ENCODE measurements around the gene ATP6V0A1. TPM values are rescaled to one million over a fixed set of nuclear protein-coding genes. Genes with fewer than 3 reads are reported as not detected.

Gene ATP6V0A1
- total RNA-seq, 1 donor from 2014 or later, result 61.3 TPM

GRCh38 chr17:42424991-42425610, 33.6 kb upstream of the ATP6V0A1 start:
- Mint-ChIP-seq H3K4me1 (ENCODE audit: low read depth) (peaks cover 49% of the 10 kb centered on the region), H3K36me3 (ENCODE audit: low read depth) (peaks cover 4% of the 10 kb centered on the region), H3K27me3 (ENCODE audit: low read depth) (no peaks in the 10 kb centered on the region), H3K27ac (ENCODE audit: unreplicated experiment) (peak overlapping the region; percentile 65), H3K9me3 (ENCODE audit: low read depth) (no peaks in the 10 kb centered on the region), H3K4me3 (ENCODE audit: unreplicated experiment) (no peak overlapping the region)
- DNase-seq (ENCODE audit: low spot score), result no peak
- TF ChIP-seq, protein P1, sequence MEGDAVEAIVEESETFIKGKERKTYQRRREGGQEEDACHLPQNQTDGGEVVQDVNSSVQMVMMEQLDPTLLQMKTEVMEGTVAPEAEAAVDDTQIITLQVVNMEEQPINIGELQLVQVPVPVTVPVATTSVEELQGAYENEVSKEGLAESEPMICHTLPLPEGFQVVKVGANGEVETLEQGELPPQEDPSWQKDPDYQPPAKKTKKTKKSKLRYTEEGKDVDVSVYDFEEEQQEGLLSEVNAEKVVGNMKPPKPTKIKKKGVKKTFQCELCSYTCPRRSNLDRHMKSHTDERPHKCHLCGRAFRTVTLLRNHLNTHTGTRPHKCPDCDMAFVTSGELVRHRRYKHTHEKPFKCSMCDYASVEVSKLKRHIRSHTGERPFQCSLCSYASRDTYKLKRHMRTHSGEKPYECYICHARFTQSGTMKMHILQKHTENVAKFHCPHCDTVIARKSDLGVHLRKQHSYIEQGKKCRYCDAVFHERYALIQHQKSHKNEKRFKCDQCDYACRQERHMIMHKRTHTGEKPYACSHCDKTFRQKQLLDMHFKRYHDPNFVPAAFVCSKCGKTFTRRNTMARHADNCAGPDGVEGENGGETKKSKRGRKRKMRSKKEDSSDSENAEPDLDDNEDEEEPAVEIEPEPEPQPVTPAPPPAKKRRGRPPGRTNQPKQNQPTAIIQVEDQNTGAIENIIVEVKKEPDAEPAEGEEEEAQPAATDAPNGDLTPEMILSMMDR (IDR thresholded peaks at IDR 0.05), result no peak

GRCh38 chr17:42428141-42428944, 30.3 kb upstream of the ATP6V0A1 start:
- H3K27ac Mint-ChIP-seq (ENCODE audit: unreplicated experiment), result peak overlapping the region; percentile 84
- DNase-seq (ENCODE audit: low spot score), result no peak
- peaks cover 45% of the 10 kb centered on the region for H3K4me1 Mint-ChIP-seq (ENCODE audit: low read depth)
- TF ChIP-seq, protein P1 (IDR thresholded peaks at IDR 0.05), result peak; percentile 88
- no peaks in the 10 kb centered on the region for H3K27me3 Mint-ChIP-seq (ENCODE audit: low read depth)
- no peak overlapping the region for H3K4me3 Mint-ChIP-seq (ENCODE audit: unreplicated experiment)
- H3K9me3 Mint-ChIP-seq (ENCODE audit: low read depth), result no peaks in the 10 kb centered on the region
- H3K36me3 Mint-ChIP-seq (ENCODE audit: low read depth), result no peaks in the 10 kb centered on the region

DNA sequence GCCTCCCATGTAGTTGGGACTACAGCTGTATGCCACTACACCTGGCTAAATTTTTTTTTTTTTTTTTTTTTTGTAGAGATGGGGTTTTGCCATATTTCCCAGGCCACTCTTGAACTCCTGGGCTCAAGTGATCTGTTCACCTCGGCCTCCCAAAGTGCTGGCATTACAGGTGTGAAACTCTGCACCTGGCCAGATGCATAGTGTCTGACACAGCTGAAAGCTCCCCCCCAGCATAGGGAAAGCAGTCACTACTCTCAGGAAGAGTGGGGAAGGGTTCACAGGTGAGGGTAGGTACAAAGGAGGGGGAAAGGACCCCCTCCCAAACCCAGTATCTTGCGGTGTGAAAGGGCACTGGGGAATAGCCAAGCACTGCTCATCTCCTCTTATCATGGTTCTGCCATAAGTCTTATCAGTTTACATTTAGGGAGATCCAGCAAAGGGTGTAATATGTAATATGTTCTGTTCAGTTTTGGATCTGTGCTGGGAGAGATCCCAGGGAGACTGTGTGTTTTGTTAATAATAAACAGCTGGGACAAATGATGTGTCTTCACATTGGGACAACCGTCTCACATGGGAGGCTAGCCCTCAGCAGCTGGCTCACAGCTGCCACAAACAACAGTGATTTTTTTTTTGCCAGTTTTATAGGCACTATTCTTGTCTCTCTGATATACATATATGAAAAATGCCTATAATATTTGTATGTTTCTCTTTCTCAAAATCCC, 28.8 kb upstream of the ATP6V0A1 start:
- no peak overlapping the region for H3K4me3 Mint-ChIP-seq (ENCODE audit: unreplicated experiment)
- H3K27ac Mint-ChIP-seq (ENCODE audit: unreplicated experiment), result no peak overlapping the region
- no peaks in the 10 kb centered on the region for H3K36me3 Mint-ChIP-seq (ENCODE audit: low read depth)
- H3K4me1 Mint-ChIP-seq (ENCODE audit: low read depth), result peaks cover 35% of the 10 kb centered on the region
- no peak for DNase-seq (ENCODE audit: low spot score)
- no peaks in the 10 kb centered on the region for H3K27me3 Mint-ChIP-seq (ENCODE audit: low read depth)
- H3K9me3 Mint-ChIP-seq (ENCODE audit: low read depth), result no peaks in the 10 kb centered on the region
- TF ChIP-seq, protein P1 (IDR thresholded peaks at IDR 0.05), result no peak

- Mint-ChIP-seq H3K27ac (ENCODE audit: unreplicated experiment) (no peak overlapping the region), H3K4me1 (ENCODE audit: low read depth) (peaks cover 36% of the 10 kb centered on the region), H3K27me3 (ENCODE audit: low read depth) (no peaks in the 10 kb centered on the region), H3K9me3 (ENCODE audit: low read depth) (no peaks in the 10 kb centered on the region), H3K4me3 (ENCODE audit: unreplicated experiment) (no peak overlapping the region), H3K36me3 (ENCODE audit: low read depth) (no peaks in the 10 kb centered on the region)
- DNase-seq (ENCODE audit: low spot score), result no peak
- TF ChIP-seq, protein P1 (IDR thresholded peaks at IDR 0.05), result no peak
Measured at GRCh38 chr17:42431758-42432161, 26.9 kb upstream of the ATP6V0A1 start.

DNA sequence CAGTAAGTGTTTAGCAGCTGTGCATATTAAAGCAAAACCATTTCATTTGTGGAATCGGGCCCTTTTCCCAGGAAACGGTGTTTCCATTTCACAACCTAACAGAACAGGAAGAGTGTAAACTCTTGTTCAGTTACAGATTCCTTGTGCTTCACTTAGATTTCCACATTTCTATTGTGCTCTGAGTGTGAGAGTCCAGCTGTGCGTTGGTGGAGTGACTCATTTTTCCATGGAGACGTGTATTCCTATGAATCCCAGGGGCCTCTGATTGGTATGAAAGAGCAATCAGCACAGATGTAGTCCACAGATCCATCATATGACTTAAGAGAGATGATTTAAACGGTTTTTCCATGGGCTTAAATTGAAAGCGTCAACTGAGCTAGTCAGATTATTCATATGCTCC, 22.3 kb upstream of the ATP6V0A1 start:
- TF ChIP-seq, protein P1 (IDR thresholded peaks at IDR 0.05), result no peak
- Mint-ChIP-seq H3K4me1 (ENCODE audit: low read depth) (peaks cover 16% of the 10 kb centered on the region), H3K27me3 (ENCODE audit: low read depth) (no peaks in the 10 kb centered on the region), H3K27ac (ENCODE audit: unreplicated experiment) (peak overlapping the region; percentile 86), H3K4me3 (ENCODE audit: unreplicated experiment) (peak overlapping the region; percentile 3), H3K36me3 (ENCODE audit: low read depth) (no peaks in the 10 kb centered on the region), H3K9me3 (ENCODE audit: low read depth) (no peaks in the 10 kb centered on the region)
- DNase-seq (ENCODE audit: low spot score), result no peak
